Fibroblast of lung (primary cell): ENCODE measurements around the gene TWF2. TPM values are rescaled to one million over a fixed set of nuclear protein-coding genes. Genes with fewer than 3 reads are reported as not detected.

ENCODE experiments used
- DNase-seq, 2 donors: peaks; one replicate each; pipeline versions ENCODE4 v3.0.0 to v3.0.0-alpha.2; 2010; ENCODE audit warnings: low read depth in 2 of 2
- H2AFZ ChIP-seq: 2 replicates; pipeline ENCODE4 v1.5.1; 2012; ENCODE audit warnings: low read length, control low read depth, inconsistent platforms
- H3K27ac ChIP-seq: 2 replicates; pipeline ENCODE4 v1.5.1; 2011; ENCODE audit warnings: low read length, control low read depth; ENCODE audit not compliant: insufficient read depth
- H3K27me3 ChIP-seq: 2 replicates; pipeline ENCODE4 v1.5.1; 2011; ENCODE audit warnings: mild to moderate bottlenecking, low read length; ENCODE audit not compliant: control insufficient read depth, insufficient read depth
- H3K36me3 ChIP-seq: 2 replicates; pipeline ENCODE4 v1.5.1; 2011; ENCODE audit warnings: low read length; ENCODE audit not compliant: control insufficient read depth, insufficient read depth
- H3K4me1 ChIP-seq: 2 replicates; pipeline ENCODE4 v1.5.1; 2011; ENCODE audit warnings: low read length; ENCODE audit not compliant: control insufficient read depth, insufficient read depth; ENCODE audit errors: extremely low read depth
- H3K4me2 ChIP-seq: 2 replicates; pipeline ENCODE4 v1.5.1; 2011; ENCODE audit warnings: low read length, control low read depth; ENCODE audit not compliant: insufficient read depth; ENCODE audit errors: extremely low read depth
- H3K4me3 ChIP-seq, 4 experiments: fragments of 200-600 bp in 1 of 4; sonication (generic) in 1 of 4; replicated peaks in 1 of 4; 2 replicates each; pipeline ENCODE4 v1.5.1; 2011 to 2016; ENCODE audit warnings: low read length in 4 of 4, low read depth in 3 of 4, mild to moderate bottlenecking in 3 of 4, control low read depth in 2 of 4, inconsistent platforms in 1 of 4, mixed read lengths in 1 of 4; ENCODE audit not compliant: insufficient read depth in 1 of 4; ENCODE audit errors: control extremely low read depth in 1 of 4
- H3K79me2 ChIP-seq: 2 replicates; pipeline ENCODE4 v1.5.1; 2012; ENCODE audit warnings: mild to moderate bottlenecking, low read length, inconsistent platforms; ENCODE audit not compliant: control insufficient read depth, insufficient read depth
- H3K9ac ChIP-seq: 2 replicates; pipeline ENCODE4 v1.5.1; 2011; ENCODE audit warnings: mild to moderate bottlenecking, low read length, control low read depth; ENCODE audit not compliant: insufficient read depth
- H3K9me3 ChIP-seq: 2 replicates; pipeline ENCODE4 v1.5.1; 2012; ENCODE audit warnings: low read depth, low read length; ENCODE audit not compliant: control insufficient read depth, insufficient read depth
- H4K20me1 ChIP-seq: 2 replicates; pipeline ENCODE4 v1.5.1; 2011; ENCODE audit warnings: low read length; ENCODE audit not compliant: control insufficient read depth, insufficient read depth; ENCODE audit errors: extremely low read depth
- CTCF ChIP-seq, 2 donors: IDR thresholded peaks in 1 of 2; conservative IDR thresholded peaks in 1 of 2; 1 replicate in 1 of 2; 2 replicates in 1 of 2; pipeline ENCODE4 v1.5.1; 2011 to 2012; ENCODE audit warnings: low read length in 2 of 2, control low read depth in 1 of 2, inconsistent platforms in 1 of 2, low read depth in 1 of 2, mild to moderate bottlenecking in 1 of 2
- EZH2 ChIP-seq: IDR thresholded peaks from 2 replicates; pipeline ENCODE4 v1.5.1; 2012; ENCODE audit warnings: low read length, control low read depth, mild to moderate bottlenecking; ENCODE audit errors: missing control alignments
- polyA plus RNA-seq, 2 donors: library from polyadenylated mRNA; depleted of rRNA in 1 of 2; stranded (reverse) in 1 of 2; unstranded in 1 of 2; fragments of >200 nt; gene quantifications; 2 replicates each; pipeline ENCODE4 v1.2.1, GENCODE V29; 2011 to 2012; ENCODE audit warnings: missing spikeins in 1 of 2
- total RNA-seq: library from RNA; depleted of rRNA; stranded (reverse); fragments of >200 nt; gene quantifications from 2 replicates; pipeline ENCODE4 v1.2.1, GENCODE V29; 2014

The TWF2 gene
- total and polyA plus RNA-seq, 2 donors (not counting 1 experiment from before 2014, with no cell fraction given), result 67.2 to 69.9 TPM

- Histone ChIP-seq H3K4me1 (no peaks in the 10 kb centered on the region), H3K9ac (no peak overlapping the region), H3K4me3 (no peak overlapping the region), H2AFZ (no peak overlapping the region), H3K27me3 (no peaks in the 10 kb centered on the region), H3K27ac (no peak overlapping the region), H3K4me2 (no peak overlapping the region), H3K9me3 (no peaks in the 10 kb centered on the region), H4K20me1 (no peaks in the 10 kb centered on the region), H3K79me2 (no peaks in the 10 kb centered on the region), H3K36me3 (peaks cover 28% of the 10 kb centered on the region)
- no peak for DNase-seq
- no peak for TF ChIP-seq CTCF (conservative IDR thresholded peaks at IDR 0.05 in 1 of 2, IDR thresholded peaks at IDR 0.05 in 1 of 2; ENCODE audit: low read depth in 1 of 2, low read length in 2 of 2)
- no peak for TF ChIP-seq EZH2
Observed at GRCh38 chr3:52227117-52227516, 11.8 kb downstream of the TWF2 start.

- H3K27me3 ChIP-seq, result no peaks in the 10 kb centered on the region
- peaks cover 23% of the 10 kb centered on the region for H3K36me3 ChIP-seq
- no peak overlapping the region for H2AFZ ChIP-seq
- TF ChIP-seq CTCF (conservative IDR thresholded peaks at IDR 0.05 in 1 of 2, IDR thresholded peaks at IDR 0.05 in 1 of 2; ENCODE audit: low read depth in 1 of 2, low read length in 2 of 2) (no peak), EZH2 (no peak)
- no peaks in the 10 kb centered on the region for H3K4me1 ChIP-seq
- no peak for DNase-seq
- H3K79me2 ChIP-seq, result no peaks in the 10 kb centered on the region
- no peak overlapping the region for H3K4me3 ChIP-seq
- H3K9me3 ChIP-seq, result no peaks in the 10 kb centered on the region
- H3K9ac ChIP-seq, result no peak overlapping the region
- H4K20me1 ChIP-seq, result no peaks in the 10 kb centered on the region
- no peak overlapping the region for H3K4me2 ChIP-seq
- no peak overlapping the region for H3K27ac ChIP-seq
Observed at GRCh38 chr3:52226229-52226817, 12.6 kb downstream of the TWF2 start.

- no peak within 1 kb of the TSS for H3K27ac ChIP-seq
- no peak within 1 kb of the TSS for H3K4me3 ChIP-seq
- peaks cover 17% of the 10 kb centered on the region for H3K36me3 ChIP-seq
- no peak for DNase-seq
- no peak within 1 kb of the TSS for H3K9ac ChIP-seq
- TF ChIP-seq EZH2 (no peak), CTCF (conservative IDR thresholded peaks at IDR 0.05 in 1 of 2, IDR thresholded peaks at IDR 0.05 in 1 of 2; ENCODE audit: low read depth in 1 of 2, low read length in 2 of 2) (no peak)
- no peaks in the 10 kb centered on the region for H3K4me1 ChIP-seq
- H3K9me3 ChIP-seq, result no peaks in the 10 kb centered on the region
- no peak within 1 kb of the TSS for H3K4me2 ChIP-seq
- H3K79me2 ChIP-seq, result no peaks in the 10 kb centered on the region
- H4K20me1 ChIP-seq, result no peaks in the 10 kb centered on the region
- H3K27me3 ChIP-seq, result no peaks in the 10 kb centered on the region
- no peak within 1 kb of the TSS for H2AFZ ChIP-seq
Observed at GRCh38 chr3:52225452-52226228, 13.3 kb downstream of the TWF2 start, which contains the start of gene TLR9. Gene TLR9 (minus strand): TSS chr3:52225645. CDS start chr3:52225529, 116 bp downstream.
